ENCODE results near the gene PPM1H.

GRCh38 chr12:62722971-62723680 is 211.8 kb downstream of the PPM1H start:
- no peak for TF ChIP-seq CTCF (IDR thresholded peaks at IDR 0.05)
- no peak for TF ChIP-seq POLR2A (IDR thresholded peaks at IDR 0.05)
